Esophagus muscularis mucosa (tissue), 4 donors: ENCODE measurements around the gene STS. TPM values are rescaled to one million over a fixed set of nuclear protein-coding genes. Genes with fewer than 3 reads are reported as not detected.

Source experiments
- DNase-seq: peaks from one replicate; pipeline ENCODE4 v3.0.0-alpha.2; 2017; ENCODE audit errors: extremely low spot score
- H3K27ac ChIP-seq, 4 donors: fragments of 200-600 bp; sonication (generic); replicated peaks in 1 of 4; 1 replicate in 3 of 4; 2 replicates in 1 of 4; pipeline ENCODE4 v1.5.1; 2016 to 2019; ENCODE audit warnings: mild to moderate bottlenecking in 1 of 4
- H3K27me3 ChIP-seq, 4 donors: fragments of 200-600 bp; sonication (generic); one replicate each; pipeline versions ENCODE4 v1.5.1 to v1.6.0; 2016 to 2019
- H3K36me3 ChIP-seq, 4 donors: fragments of 200-600 bp; sonication (generic); one replicate each; pipeline ENCODE4 v1.5.1; 2016 to 2019
- H3K4me1 ChIP-seq, 4 donors: fragments of 200-600 bp; sonication (generic); one replicate each; pipeline ENCODE4 v1.5.1; 2016 to 2019
- H3K4me3 ChIP-seq, 4 donors: fragments of 200-600 bp; sonication (generic); 1 replicate in 2 of 4; 2 replicates in 2 of 4; pipeline ENCODE4 v1.5.1; 2016 to 2019; ENCODE audit warnings: mild to moderate bottlenecking in 4 of 4, moderate library complexity in 1 of 4
- H3K9me3 ChIP-seq, 4 donors: fragments of 200-600 bp; sonication (generic); 1 replicate in 3 of 4; 2 replicates in 1 of 4; pipeline ENCODE4 v1.5.1; 2016 to 2019
- EP300 ChIP-seq: sonication (generic); formaldehyde crosslinking; IDR thresholded peaks from one replicate; pipeline ENCODE4 v1.6.1; 2017; ENCODE audit warnings: antibody characterized with exemption
- POLR2A ChIP-seq: fragments of 450-650 bp; IDR thresholded peaks from one replicate; pipeline ENCODE4 v1.6.1; 2017; ENCODE audit warnings: antibody characterized with exemption, moderate library complexity, mild to moderate bottlenecking, low read depth
- POLR2AphosphoS5 ChIP-seq, 2 donors: sonication (generic); formaldehyde crosslinking; IDR thresholded peaks; one replicate each; pipeline ENCODE4 v1.6.1; 2017; ENCODE audit warnings: antibody characterized with exemption in 2 of 2
- WGBS: methylation state at CpG from one replicate; pipeline ENCODE4 v1.1.5; 2018; 5-methylcytosine and 5-hydroxymethylcytosine counted together
- intact Hi-C: fragments of 100-400 bp; cut with DNase I; formaldehyde crosslinking; loops from one replicate; pipeline ENCODE4 v1.15.1; 2023
- total RNA-seq, 4 donors: library from RNA; depleted of rRNA; stranded (reverse); fragments of >200 nt; gene quantifications; one replicate each; pipeline versions ENCODE4 v1.1.0 to v1.2.1, GENCODE V29; 2016
- TF ChIP-seq, protein P1 (sequence below), 3 experiments: fragments of 200-600 bp in 2 of 3; fragments of 450-650 bp in 1 of 3; sonication (generic) in 2 of 3; IDR thresholded peaks; one replicate each; pipeline ENCODE4 v1.5.1; 2017 to 2019; ENCODE audit warnings: antibody characterized with exemption in 3 of 3, mild to moderate bottlenecking in 2 of 3, moderate library complexity in 1 of 3

Gene STS
- total RNA-seq, 4 donors from 2014 or later: 4.6 to 7.9 (median 5.5) TPM

DNA sequence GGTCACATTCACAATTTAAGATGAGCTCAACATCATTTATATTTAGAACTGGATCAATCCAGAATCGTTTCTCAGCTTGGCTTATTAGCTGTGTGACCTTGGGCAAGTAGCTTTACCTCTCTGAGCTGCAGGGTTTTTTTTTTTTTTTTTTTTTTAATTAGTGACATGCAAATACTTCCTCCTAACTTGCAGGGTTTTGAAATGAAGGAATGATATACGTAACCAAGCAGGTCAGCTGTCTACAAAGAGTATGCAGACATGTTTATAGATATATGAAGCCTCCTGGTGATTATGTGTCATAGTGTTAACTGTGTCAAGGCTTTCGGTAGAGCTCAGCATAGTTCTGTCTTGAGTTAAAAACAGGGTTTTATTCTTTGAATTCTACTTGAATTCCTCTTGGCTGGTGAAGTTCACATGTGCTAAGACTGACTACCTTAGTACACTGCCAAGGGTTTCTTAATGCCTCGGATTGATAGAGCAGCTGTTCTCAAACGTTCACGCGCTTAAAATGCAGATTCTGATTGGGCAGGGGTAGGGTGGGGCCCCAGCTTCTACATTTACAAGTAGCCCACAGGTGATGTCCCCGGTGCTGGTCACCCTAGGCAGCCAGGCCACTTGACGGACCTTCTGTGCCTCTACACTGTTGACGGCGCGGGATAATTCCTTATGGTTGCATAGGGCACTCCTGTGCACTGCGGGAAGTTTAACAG lies 654 bp upstream of the STS start:
- peak overlapping the region; percentile 83 to 91 (median 88) for H3K27ac ChIP-seq
- H3K4me1 ChIP-seq: peaks cover 0 to 19% (median 8%) of the 10 kb centered on the region in 4 donors
- WGBS: 27% methylated on average over 13 of the region's 13 CpGs
- H3K4me3 ChIP-seq: peak overlapping the region; percentile 67 to 83 (median 78)
- no peaks in the 10 kb centered on the region for H3K27me3 ChIP-seq
- H3K36me3 ChIP-seq: no peaks in the 10 kb centered on the region
- intact Hi-C loops: no loop called here
- TF ChIP-seq POLR2A (no peak), POLR2AphosphoS5 (IDR thresholded peaks at IDR 0.05) (no peak), EP300 (no peak)
- TF ChIP-seq, protein P1, sequence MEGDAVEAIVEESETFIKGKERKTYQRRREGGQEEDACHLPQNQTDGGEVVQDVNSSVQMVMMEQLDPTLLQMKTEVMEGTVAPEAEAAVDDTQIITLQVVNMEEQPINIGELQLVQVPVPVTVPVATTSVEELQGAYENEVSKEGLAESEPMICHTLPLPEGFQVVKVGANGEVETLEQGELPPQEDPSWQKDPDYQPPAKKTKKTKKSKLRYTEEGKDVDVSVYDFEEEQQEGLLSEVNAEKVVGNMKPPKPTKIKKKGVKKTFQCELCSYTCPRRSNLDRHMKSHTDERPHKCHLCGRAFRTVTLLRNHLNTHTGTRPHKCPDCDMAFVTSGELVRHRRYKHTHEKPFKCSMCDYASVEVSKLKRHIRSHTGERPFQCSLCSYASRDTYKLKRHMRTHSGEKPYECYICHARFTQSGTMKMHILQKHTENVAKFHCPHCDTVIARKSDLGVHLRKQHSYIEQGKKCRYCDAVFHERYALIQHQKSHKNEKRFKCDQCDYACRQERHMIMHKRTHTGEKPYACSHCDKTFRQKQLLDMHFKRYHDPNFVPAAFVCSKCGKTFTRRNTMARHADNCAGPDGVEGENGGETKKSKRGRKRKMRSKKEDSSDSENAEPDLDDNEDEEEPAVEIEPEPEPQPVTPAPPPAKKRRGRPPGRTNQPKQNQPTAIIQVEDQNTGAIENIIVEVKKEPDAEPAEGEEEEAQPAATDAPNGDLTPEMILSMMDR (IDR thresholded peaks at IDR 0.05): no peak
- no peak for DNase-seq
- H3K9me3 ChIP-seq: no peaks in the 10 kb centered on the region

DNA sequence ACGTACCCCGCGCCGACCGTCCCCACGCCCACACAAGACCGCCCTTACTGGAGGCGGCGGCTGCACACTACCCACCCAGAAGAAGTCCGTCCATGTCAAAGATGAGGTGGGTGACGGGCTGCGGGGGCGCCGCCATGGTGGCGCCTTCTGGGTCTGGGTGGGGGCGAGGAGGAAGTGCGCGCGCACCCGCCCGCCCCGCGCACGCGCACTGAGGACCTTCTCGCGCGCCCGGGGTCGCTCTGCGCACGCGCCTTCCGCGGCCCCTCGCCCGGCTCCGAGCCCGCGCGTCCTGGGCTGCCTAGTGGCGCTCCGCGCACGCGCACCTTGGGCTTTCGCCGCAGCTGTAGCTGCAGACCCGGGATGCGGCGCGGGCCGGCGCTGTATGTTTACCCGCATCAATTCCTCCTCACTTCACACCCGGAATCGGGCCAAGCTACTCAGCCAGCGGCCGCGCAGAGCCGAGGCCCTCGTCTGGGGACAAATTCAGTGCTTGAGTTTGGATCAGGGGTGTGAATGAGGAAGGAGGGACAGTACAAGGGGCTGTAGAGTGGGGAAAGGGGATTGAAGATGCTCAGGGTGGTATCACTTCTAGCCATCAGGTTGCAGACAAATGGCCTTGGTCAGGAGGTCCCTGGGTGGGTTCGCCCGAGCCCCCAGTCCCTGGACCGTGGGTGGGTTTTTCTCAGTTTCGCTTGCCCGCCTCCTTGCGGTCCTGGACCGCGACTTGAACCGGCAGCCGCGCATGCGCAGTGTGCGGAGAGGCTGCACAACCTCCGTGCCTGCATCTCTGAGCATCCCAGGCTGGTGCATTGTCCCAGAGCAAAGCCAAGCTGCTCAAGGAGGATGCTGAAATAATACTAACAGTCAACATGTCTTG lies 704 bp downstream of the STS start, which contains the start of gene PUDP:
TSS of gene PUDP (minus strand) at position 176 of the 877 bp plus-strand sequence. CDS start at position 136, 40 bp downstream.
- intact Hi-C loops: no loop called here
- no peak for TF ChIP-seq POLR2A
- TF ChIP-seq POLR2AphosphoS5 (IDR thresholded peaks at IDR 0.05): peak; percentile 55 to 56
- TF ChIP-seq, protein P1 (IDR thresholded peaks at IDR 0.05): peak in 1 of 3 experiments; percentile 31
- TF ChIP-seq EP300: no peak
- Histone ChIP-seq H3K4me1 (peaks cover 0 to 19% (median 8%) of the 10 kb centered on the region in 4 donors), H3K27ac (peak within 1 kb of the TSS; percentile 83 to 91 (median 88)), H3K4me3 (peak within 1 kb of the TSS; percentile 67 to 83 (median 78)), H3K36me3 (no peaks in the 10 kb centered on the region), H3K9me3 (no peaks in the 10 kb centered on the region), H3K27me3 (no peaks in the 10 kb centered on the region)
- WGBS: 0% methylated on average over 16 of the region's 76 CpGs
- no peak for DNase-seq

DNA sequence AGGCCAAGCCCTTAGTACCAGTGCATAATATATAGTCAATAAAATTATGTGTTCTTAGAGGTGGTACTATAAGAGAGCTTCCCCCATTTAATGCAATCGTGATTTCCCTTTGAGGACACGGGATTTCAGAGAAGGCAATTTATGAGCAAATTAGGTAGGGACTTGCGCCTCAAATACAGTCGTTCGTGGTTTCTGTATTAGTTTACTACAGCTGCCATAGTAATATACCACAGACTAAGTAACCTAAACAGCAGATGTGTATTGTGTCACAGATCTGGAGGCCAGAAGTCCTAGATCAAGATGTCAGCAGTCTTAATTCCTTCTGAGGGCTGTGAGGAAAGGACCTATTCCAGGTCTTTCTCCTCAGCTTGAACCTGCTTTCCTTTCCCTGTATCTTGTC lies 1.9 kb downstream of the STS start:
- no peaks in the 10 kb centered on the region for H3K36me3 ChIP-seq
- no peak for DNase-seq
- intact Hi-C loops: no loop called here
- H3K9me3 ChIP-seq: no peaks in the 10 kb centered on the region
- no peak overlapping the region for H3K4me3 ChIP-seq
- peaks cover 0 to 19% (median 8%) of the 10 kb centered on the region in 4 donors for H3K4me1 ChIP-seq
- 85% methylated on average over 5 of the region's 5 CpGs for WGBS
- H3K27me3 ChIP-seq: no peaks in the 10 kb centered on the region
- no peak overlapping the region for H3K27ac ChIP-seq
- no peak for TF ChIP-seq EP300
- no peak for TF ChIP-seq POLR2A
- TF ChIP-seq POLR2AphosphoS5 (IDR thresholded peaks at IDR 0.05): no peak
- TF ChIP-seq, protein P1 (IDR thresholded peaks at IDR 0.05): no peak

DNA sequence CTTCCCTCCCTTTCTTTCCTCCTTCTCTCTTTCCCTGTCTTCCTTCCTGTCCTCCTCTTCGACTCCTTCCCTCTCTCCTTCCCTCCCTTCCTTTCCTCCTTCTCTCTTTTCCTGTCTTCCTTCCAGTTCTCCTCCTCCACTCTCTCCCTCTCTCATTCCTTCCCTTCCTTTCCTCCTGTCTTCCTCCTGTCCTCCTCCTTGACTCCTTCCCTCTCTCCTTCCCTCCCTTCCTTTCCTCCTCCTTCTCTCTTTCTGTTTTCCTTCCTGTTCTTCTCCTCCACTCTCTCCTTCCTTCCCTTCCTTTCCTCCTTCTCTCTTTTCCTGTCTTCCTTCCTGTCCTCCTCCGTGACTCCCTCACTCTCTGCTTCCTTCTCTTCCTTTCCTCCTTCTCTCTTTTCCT lies 5.7 kb downstream of the STS start:
- Histone ChIP-seq H3K9me3 (no peaks in the 10 kb centered on the region), H3K4me1 (no peaks in the 10 kb centered on the region), H3K36me3 (no peaks in the 10 kb centered on the region), H3K27ac (no peak overlapping the region), H3K27me3 (no peaks in the 10 kb centered on the region), H3K4me3 (no peak overlapping the region)
- TF ChIP-seq, protein P1 (IDR thresholded peaks at IDR 0.05): no peak
- TF ChIP-seq POLR2AphosphoS5 (IDR thresholded peaks at IDR 0.05) (no peak), EP300 (no peak), POLR2A (no peak)
- WGBS: 80% methylated on average over 2 of the region's 2 CpGs
- intact Hi-C loops: no loop called here
- no peak for DNase-seq
